B cell (primary cell): ENCODE data around the gene CD2. TPM values are rescaled to one million over a fixed set of nuclear protein-coding genes. Genes with fewer than 3 reads are reported as not detected.
"Not testable (repeated sequence)": the region's sequence is repeated elsewhere in the genome, so short reads cannot be mapped to it uniquely, and the experiment has no call there.

Source experiments
- ATAC-seq: fragments of 200-7000 bp; cut with Tn5 transposase; one replicate; pipeline ENCODE4 v1.10.0; 2021; ENCODE audit warnings: low read depth, mild to moderate bottlenecking, moderate number of reproducible peaks, moderate library complexity
- CTCF ChIA-PET: fragments of 350-600 bp; sonication (Branson Sonifier 250); formaldehyde crosslinking; loops from one replicate; lab custom pipeline; 2021; ENCODE audit warnings: antibody characterized with exemption, inconsistent platforms; lab: Charles Lee
- POLR2A ChIA-PET: fragments of 350-600 bp; sonication (Branson Sonifier 250); formaldehyde crosslinking; loops from one replicate; lab custom pipeline; 2021; ENCODE audit warnings: antibody characterized with exemption; lab: Charles Lee
- DNase-seq: peaks from one replicate; pipeline ENCODE4 v3.0.0; 2013
- H2AFZ ChIP-seq: 2 replicates; pipeline ENCODE4 v1.6.1; 2012; ENCODE audit warnings: mild to moderate bottlenecking, low read depth, low read length; ENCODE audit not compliant: insufficient read depth, poor library complexity, severe bottlenecking
- H3K27ac ChIP-seq, 2 donors: 1 replicate in 1 of 2; 2 replicates in 1 of 2; pipeline ENCODE4 v1.5.1; 2012 to 2013; ENCODE audit warnings: low read length in 2 of 2, mild to moderate bottlenecking in 2 of 2, moderate library complexity in 1 of 2
- H3K27me3 ChIP-seq, 4 experiments: fragments of 200-600 bp in 1 of 4; sonication (generic) in 1 of 4; replicated peaks in 1 of 4; 1 replicate in 2 of 4; 2 replicates in 2 of 4; pipeline versions ENCODE4 v1.6.1 to v1.7.0; 2013 to 2016; ENCODE audit warnings: low read length in 3 of 4, mild to moderate bottlenecking in 2 of 4, mixed read lengths in 1 of 4, moderate library complexity in 1 of 4; ENCODE audit not compliant: insufficient read depth in 4 of 4, control insufficient read depth in 3 of 4; ENCODE audit errors: control extremely low read depth in 1 of 4
- H3K36me3 ChIP-seq, 2 experiments: replicated peaks in 1 of 2; 1 replicate in 1 of 2; 2 replicates in 1 of 2; pipeline versions ENCODE4 v1.6.1 to v1.7.1; 2013; ENCODE audit warnings: low read length in 1 of 2; ENCODE audit not compliant: insufficient read depth in 2 of 2, control insufficient read depth in 1 of 2; ENCODE audit errors: control extremely low read depth in 1 of 2, extremely low read depth in 1 of 2
- H3K4me1 ChIP-seq, 2 donors: fragments of 200-600 bp in 1 of 2; sonication (generic) in 1 of 2; 1 replicate in 1 of 2; 2 replicates in 1 of 2; pipeline versions ENCODE4 v1.5.1 to v1.6.1; 2013 to 2017; ENCODE audit warnings: low read length in 2 of 2; ENCODE audit not compliant: control insufficient read depth in 2 of 2, insufficient read depth in 2 of 2
- H3K4me2 ChIP-seq: replicated peaks from 2 replicates; pipeline ENCODE3; 2012; ENCODE audit warnings: mild to moderate bottlenecking, low read depth, low read length; ENCODE audit not compliant: poor library complexity, severe bottlenecking
- H3K4me3 ChIP-seq, 5 experiments: fragments of 200-600 bp in 1 of 5; sonication (generic) in 1 of 5; 1 replicate in 3 of 5; 2 replicates in 2 of 5; pipeline versions ENCODE4 v1.5.1 to v1.7.0; 2011 to 2016; ENCODE audit warnings: low read length in 4 of 5, mild to moderate bottlenecking in 4 of 5, low read depth in 2 of 5, control low read depth in 1 of 5, moderate library complexity in 1 of 5; ENCODE audit not compliant: insufficient read depth in 1 of 5; ENCODE audit errors: control extremely low read depth in 1 of 5, extremely low read depth in 1 of 5
- H3K79me2 ChIP-seq: fragments of 200-600 bp; sonication (generic); one replicate; pipeline ENCODE4 v1.6.0; 2016; ENCODE audit warnings: low read length; ENCODE audit not compliant: control insufficient read depth, insufficient read depth
- H3K9ac ChIP-seq: fragments of 200-600 bp; sonication (generic); 2 replicates; pipeline ENCODE4 v1.6.1; 2017; ENCODE audit warnings: mild to moderate bottlenecking, low read length, moderate library complexity
- H3K9me3 ChIP-seq, 3 donors: one replicate each; pipeline versions ENCODE4 v1.6.1 to v1.7.1; 2013; ENCODE audit warnings: low read length in 2 of 3; ENCODE audit not compliant: control insufficient read depth in 2 of 3, insufficient read depth in 1 of 3; ENCODE audit errors: control extremely low read depth in 1 of 3
- H4K20me1 ChIP-seq: 2 replicates; pipeline ENCODE4 v1.6.0; 2012; ENCODE audit warnings: mild to moderate bottlenecking, low read length; ENCODE audit not compliant: insufficient read depth, control insufficient read depth, poor library complexity, severe bottlenecking
- H3K27ac Mint-ChIP-seq: one replicate; pipeline ENCODE4 v1.8.0; 2021; ENCODE audit warnings: mixed read lengths
- H3K27me3 Mint-ChIP-seq: one replicate; pipeline ENCODE4 v1.8.0; 2021; ENCODE audit warnings: mixed read lengths
- H3K4me1 Mint-ChIP-seq: one replicate; pipeline ENCODE4 v1.8.0; 2021; ENCODE audit warnings: mixed read lengths
- H3K4me3 Mint-ChIP-seq: one replicate; pipeline ENCODE4 v1.8.0; 2021; ENCODE audit warnings: mixed read lengths
- H3K9me3 Mint-ChIP-seq: one replicate; pipeline ENCODE4 v1.8.0; 2022; ENCODE audit warnings: mixed read lengths; ENCODE audit not compliant: insufficient read depth
- CTCF ChIP-seq: fragments of 200-600 bp; IDR thresholded peaks from one replicate; pipeline ENCODE4 v1.8.0; 2022; ENCODE audit warnings: antibody characterized with exemption, mild to moderate bottlenecking
- EZH2 ChIP-seq: IDR thresholded peaks from 2 replicates; pipeline ENCODE4 v1.6.1; 2012; ENCODE audit warnings: borderline replicate concordance, low read depth, mild to moderate bottlenecking, moderate library complexity, low read length; ENCODE audit not compliant: insufficient read depth, poor library complexity, severe bottlenecking
- WGBS: methylation state at CpG from one replicate; pipeline ENCODE4 v1.1.5; 2013; ENCODE audit warnings: missing lambda C conversion rate; ENCODE audit not compliant: insufficient coverage; 5-methylcytosine and 5-hydroxymethylcytosine counted together
- intact Hi-C: fragments of 100-400 bp; cut with micrococcal nuclease; formaldehyde crosslinking; loops from one replicate; pipeline ENCODE4 v1.10.0; 2022
- polyA plus RNA-seq: library from polyadenylated mRNA; depleted of rRNA; stranded (reverse); fragments of >200 nt; gene quantifications from 2 replicates; pipeline ENCODE4 v1.2.3, GENCODE V29; 2012
- total RNA-seq, 2 donors: library from RNA; stranded (reverse); fragments of 120-200 nt in 1 of 2; gene quantifications; 1 replicate in 1 of 2; 2 replicates in 1 of 2; pipeline versions ENCODE4 v1.2.3 to v1.2.4, GENCODE V29; 2013 to 2022

Gene CD2
- total and polyA plus RNA-seq, 2 donors (not counting 1 experiment from before 2014, with no cell fraction given): 0.52 to 0.74 TPM

- CTCF ChIA-PET: no interaction called here
- H3K4me3 Mint-ChIP-seq: no peak overlapping the region
- POLR2A ChIA-PET: no interaction called here
- H3K9ac ChIP-seq: no peak overlapping the region
- ATAC-seq (no peak), DNase-seq (no peak)
- H3K9me3 ChIP-seq: no peaks in the 10 kb centered on the region
- H3K27me3 ChIP-seq: no peaks in the 10 kb centered on the region
- H3K9me3 Mint-ChIP-seq: no peaks in the 10 kb centered on the region
- no peaks in the 10 kb centered on the region for H3K36me3 ChIP-seq
- 52% methylated on average over 3 of the region's 4 CpGs for WGBS
- no peaks in the 10 kb centered on the region for H4K20me1 ChIP-seq
- peaks cover 2 to 4% of the 10 kb centered on the region in 2 donors for H3K4me1 ChIP-seq
- peaks cover 5% of the 10 kb centered on the region for H3K4me1 Mint-ChIP-seq
- TF ChIP-seq CTCF: no peak
- no peak for TF ChIP-seq EZH2
- H3K27ac ChIP-seq: no peak overlapping the region
- H3K27me3 Mint-ChIP-seq: no peaks in the 10 kb centered on the region
- intact Hi-C loops: no loop called here
- H3K79me2 ChIP-seq: no peaks in the 10 kb centered on the region
- no peak overlapping the region for H3K4me3 ChIP-seq
- no peak overlapping the region for H3K27ac Mint-ChIP-seq
- no peak overlapping the region for H2AFZ ChIP-seq
- no peak overlapping the region for H3K4me2 ChIP-seq
These were observed 1.5 kb downstream of the CD2 start for GRCh38 chr1:116755681-116756080.

GRCh38 chr1:116756092-116756491 lies 1.9 kb downstream of the CD2 start:
- ATAC-seq, H3K27me3 ChIP-seq, H3K27ac ChIP-seq, H3K4me1 ChIP-seq, H3K79me2 ChIP-seq, intact Hi-C loops, H3K9ac ChIP-seq, H2AFZ ChIP-seq, H3K36me3 ChIP-seq, H3K27ac Mint-ChIP-seq, H4K20me1 ChIP-seq, H3K4me3 ChIP-seq, H3K4me3 Mint-ChIP-seq, DNase-seq, POLR2A ChIA-PET, H3K9me3 Mint-ChIP-seq, H3K4me1 Mint-ChIP-seq, H3K4me2 ChIP-seq, H3K27me3 Mint-ChIP-seq, H3K9me3 ChIP-seq: not testable (repeated sequence)
- CTCF ChIA-PET: interaction anchor here (0.7 to 1.0 kb wide), 2 partner anchors 31 to 333 kb away, joined by 3 read pairs; no protein-coding TSS in a partner anchor
- no CpG with 5 or more reads among the region's 8 CpGs for WGBS

GRCh38 chr1:116758456-116758815 lies 4.2 kb downstream of the CD2 start:
- ATAC-seq, H3K27ac Mint-ChIP-seq, CTCF ChIA-PET, POLR2A ChIA-PET, H3K27me3 Mint-ChIP-seq, H3K27ac ChIP-seq, H2AFZ ChIP-seq, H3K4me1 Mint-ChIP-seq, intact Hi-C loops, H3K4me2 ChIP-seq, H4K20me1 ChIP-seq, H3K9me3 Mint-ChIP-seq, H3K27me3 ChIP-seq, H3K36me3 ChIP-seq, H3K4me3 ChIP-seq, H3K9ac ChIP-seq, H3K4me1 ChIP-seq, H3K9me3 ChIP-seq, H3K4me3 Mint-ChIP-seq, DNase-seq, H3K79me2 ChIP-seq: not testable (repeated sequence)
- WGBS: 70% methylated on average over 2 of the region's 5 CpGs
